PC-9 (cell line): Measurements from ENCODE around the gene GPR146. TPM values are rescaled to one million over a fixed set of nuclear protein-coding genes. Genes with fewer than 3 reads are reported as not detected.

ENCODE experiments used
- BruUV-seq: library from RNA; stranded (reverse); fragments of 400-500 nt; replicated peaks from 2 replicates; lab custom pipeline; 2021; lab: Mats Ljungman, UMichigan
- CTCF ChIA-PET: fragments of 300-600 bp; sonication (Branson Sonifier 250); formaldehyde crosslinking; loops from one replicate; lab custom pipeline; 2022; ENCODE audit warnings: antibody characterized with exemption; lab: Charles Lee
- POLR2A ChIA-PET: fragments of 300-600 bp; sonication (Branson Sonifier 250); formaldehyde crosslinking; loops from one replicate; lab custom pipeline; 2022; ENCODE audit warnings: antibody characterized with exemption; ENCODE audit not compliant: unreplicated experiment; lab: Charles Lee
- DNase-seq, 2 experiments: peaks; one replicate each; pipeline versions ENCODE4 v3.0.0 to v3.0.0-alpha.2; 2015 to 2022; ENCODE audit warnings: mixed read lengths in 1 of 2
- H2AFZ ChIP-seq: fragments of 200-600 bp; sonication (generic); 2 replicates; pipeline ENCODE4 v1.8.1; 2017; ENCODE audit warnings: antibody characterized with exemption
- H3F3A ChIP-seq: fragments of 200-600 bp; sonication (generic); 2 replicates; pipeline ENCODE4 v1.8.1; 2017; ENCODE audit warnings: antibody characterized with exemption, mild to moderate bottlenecking, low read depth; ENCODE audit not compliant: insufficient read depth
- H3K27ac ChIP-seq: fragments of 200-600 bp; sonication (generic); 2 replicates; pipeline ENCODE4 v1.6.1; 2016; ENCODE audit warnings: mixed run types
- H3K27me3 ChIP-seq: fragments of 200-600 bp; sonication (generic); 2 replicates; pipeline ENCODE4 v1.6.1; 2016; ENCODE audit warnings: low read depth, mixed run types; ENCODE audit not compliant: insufficient read depth
- H3K36me3 ChIP-seq: fragments of 200-600 bp; sonication (generic); 2 replicates; pipeline ENCODE4 v1.6.1; 2016; ENCODE audit warnings: low read depth, mixed run types
- H3K4me1 ChIP-seq: fragments of 200-600 bp; sonication (generic); replicated peaks from 2 replicates; pipeline ENCODE4 v1.6.1; 2016; ENCODE audit warnings: mixed run types; ENCODE audit not compliant: insufficient read depth
- H3K4me2 ChIP-seq: fragments of 200-600 bp; sonication (generic); 2 replicates; pipeline ENCODE4 v1.6.1; 2017; ENCODE audit warnings: mixed run types
- H3K4me3 ChIP-seq: fragments of 200-600 bp; sonication (generic); 2 replicates; pipeline ENCODE4 v1.6.1; 2016; ENCODE audit warnings: mixed run types
- H3K79me2 ChIP-seq: fragments of 200-600 bp; sonication (generic); 2 replicates; pipeline ENCODE4 v1.6.1; 2017; ENCODE audit warnings: low read depth, mixed run types
- H3K9me2 ChIP-seq: fragments of 200-600 bp; sonication (generic); 2 replicates; pipeline ENCODE4 v1.8.1; 2017; ENCODE audit warnings: mild to moderate bottlenecking; ENCODE audit not compliant: insufficient read depth
- H3K9me3 ChIP-seq: fragments of 200-600 bp; sonication (generic); 2 replicates; pipeline ENCODE4 v1.8.1; 2016; ENCODE audit warnings: low read depth; ENCODE audit not compliant: insufficient read depth
- H4K20me1 ChIP-seq: fragments of 200-600 bp; sonication (generic); 2 replicates; pipeline ENCODE4 v1.8.1; 2017; ENCODE audit not compliant: insufficient read depth
- CTCF ChIP-seq: fragments of 200-600 bp; sonication (generic); conservative IDR thresholded peaks from 2 replicates; pipeline ENCODE4 v1.6.1; 2017; ENCODE audit warnings: mixed run types, antibody characterized with exemption, mild to moderate bottlenecking, moderate library complexity
- EZH2 ChIP-seq: fragments of 200-600 bp; sonication (generic); IDR thresholded peaks from 2 replicates; pipeline ENCODE4 v1.8.0; 2017; ENCODE audit warnings: antibody characterized with exemption, low read depth
- intact Hi-C: fragments of 100-400 bp; cut with micrococcal nuclease; formaldehyde crosslinking; loops from one replicate; pipeline ENCODE4 v1.10.0; 2022; ENCODE audit not compliant: unreplicated experiment
- total RNA-seq: library from RNA; stranded (reverse); gene quantifications from 2 replicates; pipeline ENCODE4 v1.2.3, GENCODE V29; 2021

Gene GPR146
- total RNA-seq, 1 experiment from 2014 or later: 3.4 TPM

DNA sequence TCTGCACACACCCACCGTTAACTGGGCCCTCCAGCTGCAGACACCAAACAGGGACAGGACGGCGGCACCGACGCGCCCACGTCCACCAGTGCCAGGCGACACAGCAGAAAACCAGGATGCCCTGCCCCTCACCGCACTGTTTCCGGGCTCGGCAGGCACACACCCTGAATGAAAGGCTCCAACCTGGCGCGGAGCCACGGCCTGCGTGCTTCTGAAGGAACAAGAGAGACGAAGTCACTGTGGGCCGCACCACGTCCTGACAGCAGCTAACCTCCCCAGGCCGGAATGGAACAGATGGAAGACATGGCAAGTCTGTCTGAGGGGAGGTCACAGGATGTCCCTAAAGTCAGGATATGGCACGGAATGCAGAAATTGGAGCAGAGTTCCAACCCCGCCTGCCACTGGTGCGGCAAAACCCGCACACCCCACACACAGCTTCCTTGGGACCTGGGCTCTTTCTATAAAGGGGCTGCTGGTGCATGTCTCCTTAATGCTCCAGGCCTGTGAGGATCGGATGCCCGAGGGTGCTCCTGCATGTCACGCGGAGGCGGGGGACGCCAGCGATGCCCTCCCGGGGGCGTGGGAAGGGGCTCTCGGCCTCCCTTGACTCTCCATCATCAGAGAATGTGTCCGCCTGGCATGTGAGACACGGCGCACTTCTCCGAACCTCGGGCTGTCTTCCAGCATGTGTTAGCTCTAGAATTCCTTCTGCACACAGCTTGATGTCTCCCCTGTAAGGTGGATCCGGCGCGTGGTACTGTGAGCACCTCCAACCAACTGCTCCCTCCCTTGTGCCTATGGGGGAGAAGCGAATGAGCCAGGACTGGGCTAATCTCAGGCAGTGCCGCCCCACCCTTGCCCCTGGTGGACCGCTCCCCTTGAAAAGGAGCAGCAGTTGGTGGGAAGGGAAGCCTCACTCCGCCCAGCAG lies 39.6 kb downstream of the GPR146 start:
- CTCF ChIA-PET: no interaction called here
- Histone ChIP-seq H3K79me2 (0 out of 2 replicates have a peak, but pooled peaks cover 11% of the 10 kb centered on the region), H3K9me3 (no peaks in the 10 kb centered on the region), H3K4me1 (0 out of 2 replicates have a peak, but pooled peaks cover 4% of the 10 kb centered on the region), H3K9me2 (no peaks in the 10 kb centered on the region), H3F3A (peaks cover 7% of the 10 kb centered on the region; the same call in 1 of the 2 replicates), H3K4me3 (no peak overlapping the region), H3K4me2 (no peak overlapping the region), H2AFZ (no peak overlapping the region), H3K36me3 (no peaks in the 10 kb centered on the region), H3K27me3 (no peaks in the 10 kb centered on the region), H3K27ac (no peak overlapping the region), H4K20me1 (peaks cover 61% of the 10 kb centered on the region)
- POLR2A ChIA-PET: no interaction called here
- DNase-seq: no peak
- TF ChIP-seq EZH2 (no peak), CTCF (no peak)
- BruUV-seq: no TSS peak
- intact Hi-C loops: no loop called here

DNA sequence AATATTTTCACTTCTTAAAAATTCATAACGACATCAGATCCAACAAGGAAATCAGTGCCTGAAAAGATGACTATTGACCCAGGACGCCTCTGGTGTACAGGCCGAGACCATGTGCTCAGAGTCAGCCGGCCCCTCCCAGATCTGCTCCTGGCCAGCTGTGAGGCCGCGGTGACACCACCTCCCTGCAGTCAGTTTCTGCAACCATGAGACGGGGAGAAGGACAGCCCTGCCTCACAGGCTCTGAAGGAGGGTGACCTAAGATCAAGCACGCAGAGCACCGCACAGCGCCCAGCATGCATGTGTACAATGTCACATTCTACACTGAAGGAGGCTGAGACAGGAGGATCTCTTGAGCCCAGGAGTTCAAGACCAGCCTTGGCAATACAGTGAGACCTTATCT lies 40.9 kb downstream of the GPR146 start:
- POLR2A ChIA-PET: no interaction called here
- intact Hi-C loops: loop anchor here (5.0 kb wide), 2 partner anchors 52 to 72 kb away; a partner anchor contains a TSS
- no TSS peak for BruUV-seq
- no peaks in the 10 kb centered on the region for H3K9me3 ChIP-seq
- H3K9me2 ChIP-seq: no peaks in the 10 kb centered on the region
- peaks cover 57% of the 10 kb centered on the region for H4K20me1 ChIP-seq
- no peaks in the 10 kb centered on the region for H3K36me3 ChIP-seq
- TF ChIP-seq EZH2: no peak
- no peak for TF ChIP-seq CTCF
- H3K27me3 ChIP-seq: no peaks in the 10 kb centered on the region
- H3K4me2 ChIP-seq: no peak overlapping the region
- CTCF ChIA-PET: no interaction called here
- H3F3A ChIP-seq: peaks cover 7% of the 10 kb centered on the region; the same call in 1 of the 2 replicates
- no peak for DNase-seq
- H2AFZ ChIP-seq: no peak overlapping the region
- H3K27ac ChIP-seq: no peak overlapping the region
- 0 out of 2 replicates have a peak, but pooled peaks cover 11% of the 10 kb centered on the region for H3K79me2 ChIP-seq
- no peak overlapping the region for H3K4me3 ChIP-seq
- 0 out of 2 replicates have a peak, but pooled peaks cover 4% of the 10 kb centered on the region for H3K4me1 ChIP-seq

DNA sequence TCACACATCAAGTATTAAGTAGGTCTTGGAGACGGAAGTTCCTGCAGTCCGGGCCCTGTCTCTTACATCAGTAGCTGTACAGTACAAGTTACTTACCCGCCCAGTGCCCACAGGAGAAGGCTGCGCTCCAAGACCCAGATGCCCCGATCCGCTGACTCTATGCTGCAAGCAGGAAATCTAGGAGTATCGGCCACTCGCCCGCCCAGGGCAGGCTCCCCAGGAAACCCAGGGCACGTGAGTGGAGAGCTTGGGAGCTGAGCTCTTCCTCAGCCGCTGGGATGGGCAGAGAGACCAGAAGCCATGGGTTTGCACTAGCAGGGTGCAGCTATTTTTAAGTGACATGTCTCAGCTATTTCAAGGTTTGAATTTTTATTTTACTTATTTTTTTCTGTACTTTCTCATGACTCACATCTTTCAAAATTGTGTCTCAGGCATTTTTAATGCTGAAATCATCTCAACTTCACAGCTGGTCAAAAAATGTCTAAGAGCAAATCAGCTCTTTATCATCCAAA lies 41.6 kb downstream of the GPR146 start:
- H3K79me2 ChIP-seq: 0 out of 2 replicates have a peak, but pooled peaks cover 11% of the 10 kb centered on the region
- no peak overlapping the region for H3K27ac ChIP-seq
- H3K4me2 ChIP-seq: no peak overlapping the region
- no TSS peak for BruUV-seq
- H4K20me1 ChIP-seq: peaks cover 57% of the 10 kb centered on the region
- no peak overlapping the region for H3K4me3 ChIP-seq
- no peaks in the 10 kb centered on the region for H3K9me3 ChIP-seq
- CTCF ChIA-PET: interaction anchor here (0.5 to 0.9 kb wide), 12 partner anchors 10 to 1436 kb away, joined by 3 to 16 read pairs (median 6); no protein-coding TSS in a partner anchor
- POLR2A ChIA-PET: no interaction called here
- no peaks in the 10 kb centered on the region for H3K36me3 ChIP-seq
- H3K9me2 ChIP-seq: no peaks in the 10 kb centered on the region
- H3K27me3 ChIP-seq: no peaks in the 10 kb centered on the region
- TF ChIP-seq EZH2 (no peak), CTCF (no peak)
- intact Hi-C loops: loop anchor here (5.0 kb wide), 2 partner anchors 51 to 71 kb away; a partner anchor contains a TSS
- H2AFZ ChIP-seq: no peak overlapping the region
- H3K4me1 ChIP-seq: 0 out of 2 replicates have a peak, but pooled peaks cover 4% of the 10 kb centered on the region
- DNase-seq: no peak
- peaks cover 7% of the 10 kb centered on the region; the same call in 1 of the 2 replicates for H3F3A ChIP-seq
